ENCODE data around the gene RASAL2. TPM values are rescaled to one million over a fixed set of nuclear protein-coding genes. Genes with fewer than 3 reads are reported as not detected.

The RASAL2 gene
- total RNA-seq, 4 donors from 2014 or later, result 17.0 to 27.4 (median 20.2) TPM

DNA sequence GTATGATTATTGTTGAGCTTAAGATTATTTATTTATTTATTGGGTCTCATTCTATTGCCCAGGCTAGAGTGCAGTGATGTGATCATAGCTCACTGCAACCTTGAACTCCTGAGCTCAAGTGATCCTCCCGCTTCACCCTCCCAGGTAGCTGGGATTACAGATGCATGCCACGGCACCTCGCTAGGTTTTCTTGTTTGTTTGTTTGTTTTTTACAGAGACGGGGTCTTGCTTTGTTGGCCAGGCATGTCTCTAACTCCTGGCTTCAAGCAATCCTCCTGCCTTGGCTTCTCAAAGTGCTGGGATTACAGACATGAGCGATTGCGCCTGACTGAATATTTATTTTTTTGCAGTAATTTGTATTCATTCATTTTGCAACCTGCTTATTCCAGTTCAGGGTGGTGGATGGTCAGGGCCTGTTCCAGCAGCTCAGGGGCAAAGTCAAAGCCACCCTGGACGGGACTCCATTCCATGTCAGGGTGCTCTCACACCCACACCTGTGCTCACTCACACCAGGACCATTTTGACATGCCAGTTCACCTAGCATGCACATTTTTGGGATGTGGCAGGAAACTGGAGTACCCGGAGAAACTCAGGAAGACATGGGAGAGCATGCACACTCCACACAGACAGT is 29.6 kb upstream of the RASAL2 start:
- Histone ChIP-seq H3K9me3 (no peaks in the 10 kb centered on the region), H3K4me3 (no peak overlapping the region), H3K27ac (no peak overlapping the region), H3K36me3 (no peaks in the 10 kb centered on the region), H3K27me3 (no peaks in the 10 kb centered on the region), H3K4me1 (peaks cover 0 to 8% (median 0%) of the 10 kb centered on the region in 3 donors)
- TF ChIP-seq, protein P1, sequence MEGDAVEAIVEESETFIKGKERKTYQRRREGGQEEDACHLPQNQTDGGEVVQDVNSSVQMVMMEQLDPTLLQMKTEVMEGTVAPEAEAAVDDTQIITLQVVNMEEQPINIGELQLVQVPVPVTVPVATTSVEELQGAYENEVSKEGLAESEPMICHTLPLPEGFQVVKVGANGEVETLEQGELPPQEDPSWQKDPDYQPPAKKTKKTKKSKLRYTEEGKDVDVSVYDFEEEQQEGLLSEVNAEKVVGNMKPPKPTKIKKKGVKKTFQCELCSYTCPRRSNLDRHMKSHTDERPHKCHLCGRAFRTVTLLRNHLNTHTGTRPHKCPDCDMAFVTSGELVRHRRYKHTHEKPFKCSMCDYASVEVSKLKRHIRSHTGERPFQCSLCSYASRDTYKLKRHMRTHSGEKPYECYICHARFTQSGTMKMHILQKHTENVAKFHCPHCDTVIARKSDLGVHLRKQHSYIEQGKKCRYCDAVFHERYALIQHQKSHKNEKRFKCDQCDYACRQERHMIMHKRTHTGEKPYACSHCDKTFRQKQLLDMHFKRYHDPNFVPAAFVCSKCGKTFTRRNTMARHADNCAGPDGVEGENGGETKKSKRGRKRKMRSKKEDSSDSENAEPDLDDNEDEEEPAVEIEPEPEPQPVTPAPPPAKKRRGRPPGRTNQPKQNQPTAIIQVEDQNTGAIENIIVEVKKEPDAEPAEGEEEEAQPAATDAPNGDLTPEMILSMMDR (IDR thresholded peaks at IDR 0.05), result no peak
- TF ChIP-seq EP300 (IDR thresholded peaks at IDR 0.05) (no peak), POLR2A (IDR thresholded peaks at IDR 0.05) (no peak), POLR2AphosphoS5 (IDR thresholded peaks at IDR 0.05) (no peak)
- WGBS, 2 donors (ENCODE audit: low coverage in 1 of 2), result 81 to 86% methylated on average over 5 to 6 of the region's 8 CpGs
- no peak for ATAC-seq

DNA sequence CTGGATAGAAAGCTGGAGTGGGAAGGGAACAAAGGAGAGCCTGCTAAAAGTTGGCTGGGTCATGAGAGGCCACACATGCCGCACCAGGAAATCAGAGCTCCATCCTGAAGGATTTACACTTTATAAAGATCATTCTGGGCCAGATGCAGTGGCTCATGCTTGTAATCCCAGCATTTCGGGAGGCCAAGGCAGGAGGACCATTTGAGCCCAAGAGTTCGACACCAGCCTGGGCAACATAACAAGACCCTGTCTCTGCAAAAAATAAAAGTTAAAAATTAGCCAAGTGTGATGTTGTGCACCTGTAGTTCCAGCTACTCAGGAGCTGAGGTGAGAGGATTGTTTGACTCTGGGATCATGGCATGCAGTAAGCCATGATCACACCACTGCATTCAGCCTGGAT is 28.7 kb upstream of the RASAL2 start:
- WGBS, 2 donors (ENCODE audit: low coverage in 1 of 2), result 92% methylated on average over 3 of the region's 3 CpGs; no CpG with 5 or more reads in 1 of the 2 donors
- no peak for ATAC-seq
- TF ChIP-seq POLR2A (IDR thresholded peaks at IDR 0.05), result no peak
- no peak for TF ChIP-seq POLR2AphosphoS5 (IDR thresholded peaks at IDR 0.05)
- TF ChIP-seq EP300 (IDR thresholded peaks at IDR 0.05), result no peak
- TF ChIP-seq, protein P1 (IDR thresholded peaks at IDR 0.05), result no peak

GRCh38 chr1:178066296-178066907 is 27.5 kb upstream of the RASAL2 start:
- Histone ChIP-seq H3K4me1 (no peaks in the 10 kb centered on the region), H3K9me3 (no peaks in the 10 kb centered on the region), H3K36me3 (no peaks in the 10 kb centered on the region), H3K27ac (no peak overlapping the region), H3K27me3 (no peaks in the 10 kb centered on the region), H3K4me3 (no peak overlapping the region)
- no peak for ATAC-seq
- 89 to 100% methylated on average over 5 to 6 of the region's 8 CpGs for WGBS, 2 donors (ENCODE audit: low coverage in 1 of 2)
- no peak for TF ChIP-seq EP300 (IDR thresholded peaks at IDR 0.05)
- no peak for TF ChIP-seq POLR2A (IDR thresholded peaks at IDR 0.05)
- TF ChIP-seq, protein P1 (IDR thresholded peaks at IDR 0.05), result no peak
- TF ChIP-seq POLR2AphosphoS5 (IDR thresholded peaks at IDR 0.05), result no peak

More for the DNA sequence above, 28.7 kb upstream of the RASAL2 start:
- H3K27me3 ChIP-seq, result no peaks in the 10 kb centered on the region
- no peak overlapping the region for H3K4me3 ChIP-seq
- no peak overlapping the region for H3K27ac ChIP-seq
- H3K36me3 ChIP-seq, result no peaks in the 10 kb centered on the region
- peaks cover 0 to 4% (median 0%) of the 10 kb centered on the region in 3 donors for H3K4me1 ChIP-seq
- no peaks in the 10 kb centered on the region for H3K9me3 ChIP-seq

DNA sequence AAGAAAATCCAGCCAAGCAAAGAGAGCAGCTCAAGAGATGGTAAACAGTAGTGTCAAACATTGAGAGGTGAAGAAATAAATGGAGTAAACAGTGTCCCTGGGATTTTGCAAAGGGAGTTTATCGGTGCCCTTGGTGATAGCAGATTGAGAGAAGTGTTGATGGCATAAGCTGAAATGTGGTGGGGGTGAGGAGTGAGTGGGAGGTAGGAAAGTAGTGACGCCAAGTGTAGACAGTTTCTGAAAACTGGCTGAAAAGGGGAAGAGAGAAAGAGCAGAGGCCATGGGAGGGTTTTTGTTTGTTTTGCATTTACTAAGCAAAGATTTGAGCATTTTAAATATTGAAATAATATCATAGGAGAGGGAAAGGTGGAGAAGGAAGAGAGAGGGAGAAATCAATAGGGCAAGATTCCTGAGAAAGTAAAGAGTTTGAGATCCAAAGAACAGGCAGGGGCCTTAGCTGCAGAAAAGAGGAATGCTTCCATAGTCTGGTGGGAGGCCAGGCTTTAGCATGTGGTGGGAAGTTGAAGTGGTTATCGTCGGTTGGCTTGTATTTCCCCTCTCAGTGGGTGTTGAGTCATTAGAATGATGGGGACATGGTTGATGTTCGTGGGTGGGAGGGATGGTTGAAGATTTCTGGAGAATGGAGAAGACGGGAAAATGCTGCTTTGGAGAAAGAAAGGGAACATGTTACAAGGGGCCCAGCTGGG is 26.8 kb upstream of the RASAL2 start:
- TF ChIP-seq POLR2AphosphoS5 (IDR thresholded peaks at IDR 0.05), result no peak
- TF ChIP-seq EP300 (IDR thresholded peaks at IDR 0.05), result no peak
- TF ChIP-seq, protein P1 (IDR thresholded peaks at IDR 0.05), result no peak
- TF ChIP-seq POLR2A (IDR thresholded peaks at IDR 0.05), result no peak
- Histone ChIP-seq H3K4me1 (no peaks in the 10 kb centered on the region), H3K27me3 (no peaks in the 10 kb centered on the region), H3K9me3 (no peaks in the 10 kb centered on the region), H3K4me3 (no peak overlapping the region), H3K36me3 (no peaks in the 10 kb centered on the region), H3K27ac (no peak overlapping the region)
- WGBS, 2 donors (ENCODE audit: low coverage in 1 of 2), result 45 to 65% methylated on average over 5 to 6 of the region's 6 CpGs
- ATAC-seq, result no peak
